ENCODE results near the gene TMEM132E. TPM values are rescaled to one million over a fixed set of nuclear protein-coding genes. Genes with fewer than 3 reads are reported as not detected.

TMEM132E gene
- total RNA-seq, 4 donors from 2014 or later: 0.08 TPM; not detected in 3

GRCh38 chr17:34658811-34659560, 79.6 kb downstream of the TMEM132E start:
- no peak for TF ChIP-seq EP300 (IDR thresholded peaks at IDR 0.05)
- WGBS: 65% methylated on average over 10 of the region's 10 CpGs

GRCh38 chr17:34663714-34664113, 84.3 kb downstream of the TMEM132E start:
- DNase-seq (ENCODE audit: low spot score in 2 of 2): no peak
- WGBS: 59% methylated on average over 3 of the region's 3 CpGs
- no peaks in the 10 kb centered on the region for H3K4me1 ChIP-seq
- no peaks in the 10 kb centered on the region for H3K36me3 ChIP-seq
- H3K27me3 ChIP-seq: peaks cover 57% of the 10 kb centered on the region
- H3K9me3 ChIP-seq: no peaks in the 10 kb centered on the region
- H3K4me3 ChIP-seq: no peak overlapping the region
- TF ChIP-seq CTCF (IDR thresholded peaks at IDR 0.05) (no peak), POLR2A (IDR thresholded peaks at IDR 0.05) (no peak), EP300 (IDR thresholded peaks at IDR 0.05) (no peak), POLR2AphosphoS5 (IDR thresholded peaks at IDR 0.05) (no peak)
- H3K27ac ChIP-seq: no peak overlapping the region

More at GRCh38 chr17:34658811-34659560, 79.6 kb downstream of the TMEM132E start:
- Histone ChIP-seq H3K36me3 (no peaks in the 10 kb centered on the region), H3K27me3 (peaks cover 17% of the 10 kb centered on the region), H3K27ac (no peak overlapping the region), H3K4me1 (no peaks in the 10 kb centered on the region), H3K9me3 (no peaks in the 10 kb centered on the region), H3K4me3 (no peak overlapping the region)
- DNase-seq (ENCODE audit: low spot score in 2 of 2): no peak

GRCh38 chr17:34665150-34665806, 85.9 kb downstream of the TMEM132E start:
- 29% methylated on average over 8 of the region's 12 CpGs for WGBS
- TF ChIP-seq CTCF (IDR thresholded peaks at IDR 0.05) (no peak), POLR2AphosphoS5 (IDR thresholded peaks at IDR 0.05) (no peak), POLR2A (IDR thresholded peaks at IDR 0.05) (no peak), EP300 (IDR thresholded peaks at IDR 0.05) (no peak)
- no peak for DNase-seq (ENCODE audit: low spot score in 2 of 2)
- Histone ChIP-seq H3K36me3 (no peaks in the 10 kb centered on the region), H3K4me3 (no peak overlapping the region), H3K27me3 (peaks cover 61% of the 10 kb centered on the region), H3K27ac (no peak overlapping the region), H3K9me3 (no peaks in the 10 kb centered on the region), H3K4me1 (no peaks in the 10 kb centered on the region)

GRCh38 chr17:34665819-34666763, 86.7 kb downstream of the TMEM132E start:
- WGBS: 27% methylated on average over 22 of the region's 22 CpGs
- Histone ChIP-seq H3K9me3 (no peaks in the 10 kb centered on the region), H3K36me3 (no peaks in the 10 kb centered on the region), H3K27me3 (peaks cover 61% of the 10 kb centered on the region), H3K27ac (no peak overlapping the region), H3K4me3 (no peak overlapping the region), H3K4me1 (no peaks in the 10 kb centered on the region)
- TF ChIP-seq CTCF (IDR thresholded peaks at IDR 0.05): no peak
- TF ChIP-seq EP300 (IDR thresholded peaks at IDR 0.05): no peak
- peak in 1 of 2 donors; percentile 53 for DNase-seq (ENCODE audit: low spot score in 2 of 2)

DNA sequence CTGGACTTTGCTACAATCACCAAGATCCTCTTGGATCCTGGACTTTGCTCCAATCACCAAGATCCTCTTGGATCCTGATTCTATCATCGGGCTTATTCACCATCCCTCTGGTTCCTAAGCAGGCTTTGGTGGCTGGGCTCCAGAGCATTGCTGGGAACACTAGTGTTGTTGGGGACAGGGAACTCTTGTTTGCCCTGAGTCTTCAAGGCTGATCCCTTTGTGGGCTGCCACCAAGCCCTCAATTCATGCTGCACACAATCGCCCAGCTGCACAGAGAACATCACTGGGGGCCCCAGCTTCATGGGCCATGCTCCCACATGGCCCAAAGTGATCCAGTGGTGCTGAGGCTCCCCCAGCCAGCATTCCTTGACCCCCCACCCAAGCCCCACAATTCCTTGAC, 88.3 kb downstream of the TMEM132E start:
- no peaks in the 10 kb centered on the region for H3K9me3 ChIP-seq
- no peak overlapping the region for H3K27ac ChIP-seq
- H3K4me3 ChIP-seq: no peak overlapping the region
- peaks cover 58% of the 10 kb centered on the region for H3K27me3 ChIP-seq
- no peaks in the 10 kb centered on the region for H3K36me3 ChIP-seq
- DNase-seq (ENCODE audit: low spot score in 2 of 2): no peak
- no peaks in the 10 kb centered on the region for H3K4me1 ChIP-seq
- TF ChIP-seq EP300 (IDR thresholded peaks at IDR 0.05): no peak
- no peak for TF ChIP-seq CTCF (IDR thresholded peaks at IDR 0.05)
- no peak for TF ChIP-seq POLR2A (IDR thresholded peaks at IDR 0.05)
- no peak for TF ChIP-seq POLR2AphosphoS5 (IDR thresholded peaks at IDR 0.05)
- WGBS: 88% methylated on average over 1 of the region's 2 CpGs

All from suprapubic skin (tissue), 4 donors.